Frontal cortex (tissue), 4 donors: ENCODE data around the gene C11orf58. TPM values are rescaled to one million over a fixed set of nuclear protein-coding genes. Genes with fewer than 3 reads are reported as not detected.
A peak's percentile ranks its signal among the peaks of the same experiment; 100 is the strongest.

Experiments
- DNase-seq, 2 donors: peaks; one replicate each; pipeline ENCODE4 v3.0.0; 2012; ENCODE audit warnings: low spot score in 2 of 2
- FAIRE-seq: peaks from 2 replicates; lab custom pipeline; 2012; peaks lifted over from hg19 to GRCh38; lab: Jason Lieb, UNC
- total RNA-seq: library from RNA; depleted of rRNA; stranded (reverse); fragments of >200 nt; gene quantifications from one replicate; pipeline ENCODE4 v1.2.3, GENCODE V29; 2014
- donor health status: control.
- donor health status: control.
- donor health status: control.

Gene C11orf58
- total RNA-seq, 1 donor from 2014 or later = 280 TPM

- DNase-seq = no peak
- FAIRE-seq = no peak
Measured at GRCh38 chr11:16783321-16783801, 44.9 kb downstream of the C11orf58 start.

DNA sequence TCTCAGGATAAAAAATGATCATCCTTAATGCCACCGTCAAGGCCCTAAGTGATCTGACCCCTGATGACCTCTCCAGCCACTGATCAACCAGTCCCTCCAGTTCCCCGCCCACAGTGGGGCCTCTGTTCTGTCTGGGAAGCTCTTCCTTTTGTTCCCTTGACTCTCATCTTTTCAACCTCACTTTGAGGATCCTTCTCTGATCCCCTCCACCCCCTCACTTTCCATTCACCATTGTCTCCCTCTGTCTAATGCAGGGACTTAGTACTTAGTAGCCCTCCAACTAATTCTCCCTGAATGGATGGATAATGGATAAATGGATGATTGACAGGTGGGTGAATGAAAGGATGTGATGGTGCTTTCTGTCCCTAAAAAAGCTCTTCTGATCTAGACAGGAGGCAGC, 45.6 kb downstream of the C11orf58 start:
- DNase-seq (no peak), FAIRE-seq (no peak)

DNA sequence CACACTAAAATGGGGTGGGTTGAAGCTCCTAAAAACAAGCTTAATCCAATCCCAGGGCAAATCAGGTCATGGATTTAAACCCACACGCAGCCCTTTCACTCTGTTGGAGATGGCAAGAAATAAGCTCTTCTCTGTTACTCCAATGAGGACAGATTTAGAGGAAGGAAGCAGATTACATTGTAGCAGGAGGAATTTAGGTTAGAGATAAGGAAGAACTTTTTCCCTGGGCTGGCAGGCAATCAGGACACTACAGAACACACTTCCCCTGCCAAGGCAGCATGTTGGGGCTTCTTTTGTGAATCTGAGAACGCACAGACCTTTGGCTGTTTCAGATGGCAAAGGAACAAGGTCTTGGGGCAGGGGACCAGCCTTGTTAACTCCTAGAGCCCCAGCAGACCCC, 46.2 kb downstream of the C11orf58 start:
- DNase-seq (no peak), FAIRE-seq (no peak)

GRCh38 chr11:16785520-16786128, 47.2 kb downstream of the C11orf58 start:
- FAIRE-seq = no peak
- peak; percentile 65 to 85 for DNase-seq

DNA sequence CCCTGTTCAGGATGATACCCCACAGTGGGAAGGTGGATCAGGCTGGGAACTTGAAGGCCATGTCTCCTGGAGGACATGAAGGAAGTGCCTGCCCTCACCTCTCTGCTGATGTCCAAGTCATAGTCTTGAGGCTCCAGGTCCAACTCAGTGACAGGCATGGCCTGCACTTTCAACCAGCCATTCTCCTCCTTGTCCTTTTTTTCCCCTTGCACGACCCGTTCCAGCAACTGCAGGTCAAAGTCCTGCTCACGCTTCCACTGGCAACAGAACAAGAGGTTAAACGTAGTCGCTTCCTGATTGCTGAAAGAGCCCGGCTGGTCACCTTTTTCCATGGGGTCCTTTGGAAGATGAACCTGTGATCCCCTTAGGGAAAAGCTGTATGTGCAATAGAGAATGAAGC, 47.7 kb downstream of the C11orf58 start:
- DNase-seq (no peak), FAIRE-seq (no peak)

DNA sequence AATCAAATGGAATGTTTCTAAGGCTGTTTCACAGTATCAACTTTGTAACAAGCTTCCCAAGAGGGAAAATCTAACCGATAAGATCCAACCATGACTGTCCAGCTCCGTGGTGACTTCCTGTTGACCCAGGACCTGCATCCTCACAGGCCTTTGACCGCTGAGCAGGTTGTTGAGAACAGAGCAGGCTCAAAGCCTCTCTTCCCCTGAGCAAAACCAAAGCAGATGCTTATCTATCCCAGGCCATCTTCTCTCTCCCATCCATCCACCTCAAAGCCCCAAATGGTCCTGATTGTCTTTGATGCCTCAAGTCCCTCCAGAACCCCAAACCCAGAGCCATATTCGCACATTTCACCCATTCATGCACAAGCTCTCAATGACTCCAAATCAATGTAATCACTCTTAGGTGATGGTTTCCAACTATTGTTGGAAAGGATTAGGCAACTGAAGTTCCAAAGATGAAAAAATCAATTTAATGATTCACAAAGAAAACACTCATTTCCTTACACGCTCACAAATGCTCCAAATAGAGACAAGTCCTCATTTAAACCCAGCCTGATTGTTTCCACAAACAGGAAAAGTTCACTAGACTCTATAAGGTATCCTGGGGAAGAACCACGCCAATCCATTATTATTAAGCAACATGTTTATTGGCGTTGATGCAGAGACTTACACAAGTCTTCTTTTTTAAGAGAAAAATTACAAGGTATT, 48.7 kb downstream of the C11orf58 start:
- FAIRE-seq (no peak), DNase-seq (no peak)

DNA sequence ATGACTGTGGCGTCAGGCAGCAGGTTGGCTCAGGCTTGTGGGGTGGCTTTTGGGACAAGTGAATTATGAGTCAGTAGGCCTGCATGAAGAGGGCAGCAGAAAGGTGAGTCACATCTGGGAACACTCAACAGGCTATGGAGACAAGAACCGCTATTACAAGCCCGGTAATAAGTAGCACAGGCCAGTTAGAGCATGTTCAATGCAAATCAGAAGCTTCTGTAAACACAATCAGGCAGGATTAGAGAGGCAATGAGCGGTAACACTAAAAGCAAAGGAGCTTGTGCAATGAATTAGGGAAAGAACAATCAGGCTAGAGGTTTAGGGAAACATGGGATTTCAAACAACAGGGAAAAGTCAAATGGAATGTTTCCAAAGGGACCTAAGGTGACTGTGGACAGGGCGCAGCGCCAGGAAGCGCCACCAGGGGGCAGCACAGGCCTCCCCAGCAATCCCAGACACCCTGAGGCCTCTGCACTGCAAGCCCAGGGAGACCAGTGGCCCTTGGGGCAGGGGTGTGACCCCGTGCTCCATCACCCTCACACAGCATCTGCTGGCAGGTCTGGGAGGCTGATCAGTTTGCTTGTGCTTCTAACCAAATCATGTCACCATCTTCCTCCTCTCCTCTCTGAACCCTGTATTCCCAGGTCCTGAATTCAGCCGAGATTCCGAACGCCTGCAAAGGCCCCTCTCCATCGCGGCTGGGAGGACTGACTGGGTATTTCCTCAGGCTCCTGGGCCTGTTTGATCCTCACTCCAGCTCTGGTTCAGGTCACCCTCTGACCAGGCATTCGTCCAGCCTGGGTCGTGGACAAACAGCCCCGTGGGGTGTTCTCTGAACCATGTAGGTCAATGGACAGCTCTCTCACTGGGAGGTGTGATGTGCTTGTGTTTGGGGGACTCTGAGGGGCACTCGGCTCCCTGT, 50.0 kb downstream of the C11orf58 start:
- FAIRE-seq (no peak), DNase-seq (peak; percentile 39 to 70)

DNA sequence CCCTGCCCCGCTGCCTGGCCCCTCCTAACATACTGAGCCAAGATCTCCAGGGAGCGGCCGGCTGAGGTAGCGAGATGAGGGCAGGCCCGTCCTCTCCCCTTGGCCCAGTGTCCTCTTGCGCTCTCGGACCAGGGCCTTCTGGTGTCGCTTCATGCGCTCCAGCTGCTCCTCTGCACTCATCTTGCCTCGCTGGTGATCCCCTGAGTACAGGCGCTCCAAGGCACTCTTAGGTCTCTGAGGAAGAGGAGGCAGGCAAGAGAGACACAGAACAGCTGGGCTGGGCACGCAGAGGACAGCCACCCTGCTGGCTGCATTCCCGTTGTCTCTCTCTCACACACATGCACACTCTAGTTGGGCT, 50.6 kb downstream of the C11orf58 start:
- DNase-seq (no peak), FAIRE-seq (no peak)

GRCh38 chr11:16789560-16790485, 51.4 kb downstream of the C11orf58 start:
- DNase-seq (no peak), FAIRE-seq (no peak)

DNA sequence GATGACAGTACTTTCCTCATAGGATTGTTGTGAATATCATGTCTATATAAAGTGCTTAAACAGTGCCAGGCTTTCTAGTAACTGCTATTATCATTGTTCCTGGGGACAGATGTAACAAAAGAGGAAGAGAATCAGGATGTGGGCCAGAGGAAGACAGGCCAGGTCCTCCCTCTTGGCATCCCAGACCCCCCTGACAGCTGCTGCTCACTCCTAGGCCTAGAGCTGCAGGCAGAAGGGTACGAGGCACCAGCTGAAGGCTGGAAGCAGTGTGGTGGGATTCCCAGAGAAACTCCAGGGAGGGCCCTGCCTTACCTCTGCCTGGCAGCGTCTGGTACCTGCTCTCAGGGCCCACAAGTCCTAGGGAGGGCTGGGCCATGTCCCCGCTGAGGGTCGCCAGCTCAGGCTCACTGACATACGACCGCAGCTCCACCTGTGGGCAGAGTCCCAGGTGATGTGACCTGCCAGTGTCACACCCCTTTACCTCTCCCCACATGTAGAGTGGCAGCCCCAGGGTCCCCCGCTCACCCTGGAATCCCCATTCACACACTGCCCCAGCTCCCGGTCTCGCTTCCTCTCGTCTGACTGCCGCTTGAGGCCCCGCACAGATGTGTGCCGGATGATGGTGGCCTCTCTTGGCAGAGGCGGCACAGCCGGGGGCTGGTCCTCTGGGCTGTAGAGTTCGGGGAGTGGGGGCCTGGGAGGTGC, 52.2 kb downstream of the C11orf58 start:
- DNase-seq = no peak
- FAIRE-seq = no peak

DNA sequence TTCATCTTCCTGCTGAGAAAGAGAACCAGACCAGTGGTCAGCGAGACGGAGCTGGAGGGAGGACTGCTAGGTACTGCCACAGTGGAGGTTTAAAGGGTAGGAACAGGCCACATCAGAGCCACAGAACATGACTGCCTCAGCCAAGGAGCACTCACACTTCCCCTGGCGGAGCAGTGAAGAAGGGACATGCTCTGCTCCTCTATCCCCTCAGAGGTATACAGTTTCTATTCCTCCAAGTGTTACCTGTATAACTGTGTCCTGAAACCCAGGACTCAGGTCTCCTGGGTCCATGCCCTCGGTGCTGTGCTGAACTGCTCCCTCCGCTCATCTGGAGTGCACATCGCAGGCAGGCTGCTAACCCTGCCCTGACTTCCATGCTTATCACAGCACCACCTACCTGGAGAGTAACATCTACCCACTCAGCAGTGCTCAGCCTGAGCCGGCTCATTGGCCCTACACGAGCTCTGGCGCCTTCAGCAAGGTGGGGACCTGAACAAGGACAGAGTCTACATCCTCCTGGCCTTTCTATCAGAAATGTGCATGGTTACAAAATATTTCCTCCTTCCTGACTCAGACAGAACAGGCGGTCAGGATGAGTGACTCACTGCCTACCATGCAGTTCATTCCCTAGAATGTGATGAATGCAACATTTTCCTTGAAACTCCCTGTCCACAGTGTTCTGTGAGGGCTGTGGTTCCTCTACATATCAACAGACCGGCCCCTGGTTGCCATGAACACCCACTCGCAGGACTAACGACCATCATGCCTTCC, 52.9 kb downstream of the C11orf58 start:
- FAIRE-seq (no peak), DNase-seq (no peak)

GRCh38 chr11:16792426-16792825, 54.0 kb downstream of the C11orf58 start:
- FAIRE-seq (no peak), DNase-seq (no peak)

- DNase-seq = no peak
- no peak for FAIRE-seq
Measured at GRCh38 chr11:16793009-16793408, 54.6 kb downstream of the C11orf58 start.

GRCh38 chr11:16793511-16793910, 55.1 kb downstream of the C11orf58 start:
- DNase-seq (no peak), FAIRE-seq (no peak)

DNA sequence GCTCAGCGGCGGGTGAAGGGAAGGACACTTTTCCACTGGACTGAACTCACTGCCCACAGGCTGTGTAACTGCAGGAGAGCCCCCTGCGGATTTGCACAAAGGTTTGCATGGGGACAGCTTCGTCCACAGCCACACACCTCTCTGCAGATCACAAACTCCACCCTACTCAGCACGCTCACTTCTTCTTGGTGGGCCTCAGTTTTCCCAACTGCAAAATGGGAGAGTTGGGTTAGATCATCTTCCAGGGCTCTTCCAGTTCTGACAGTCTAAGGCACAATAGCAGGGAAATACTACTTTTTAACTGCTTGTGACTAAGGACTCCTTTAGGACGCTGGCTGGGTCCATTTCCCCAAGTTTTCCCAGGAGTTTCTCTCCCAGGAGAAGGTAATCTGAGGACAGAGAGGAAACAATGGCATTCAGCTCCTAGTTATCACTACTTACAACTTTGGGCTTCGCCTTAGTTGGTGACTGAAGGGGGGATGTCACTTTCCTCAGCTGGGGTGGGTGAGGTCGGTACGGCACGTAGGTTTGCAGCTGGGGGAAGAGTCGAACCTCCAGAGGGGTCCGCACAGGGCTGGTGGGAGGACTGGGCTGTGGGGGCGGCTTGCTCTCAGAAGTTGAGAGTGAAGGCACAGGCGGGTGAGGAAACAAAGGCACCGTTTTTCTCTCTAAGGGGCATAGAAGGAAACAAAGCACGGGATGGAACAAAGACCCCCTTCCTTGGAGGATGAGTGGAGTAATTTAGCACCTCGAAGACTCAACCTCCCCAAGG, 55.8 kb downstream of the C11orf58 start:
- DNase-seq (no peak), FAIRE-seq (no peak)

GRCh38 chr11:16795146-16795545, 56.7 kb downstream of the C11orf58 start:
- DNase-seq = no peak
- FAIRE-seq = no peak

DNA sequence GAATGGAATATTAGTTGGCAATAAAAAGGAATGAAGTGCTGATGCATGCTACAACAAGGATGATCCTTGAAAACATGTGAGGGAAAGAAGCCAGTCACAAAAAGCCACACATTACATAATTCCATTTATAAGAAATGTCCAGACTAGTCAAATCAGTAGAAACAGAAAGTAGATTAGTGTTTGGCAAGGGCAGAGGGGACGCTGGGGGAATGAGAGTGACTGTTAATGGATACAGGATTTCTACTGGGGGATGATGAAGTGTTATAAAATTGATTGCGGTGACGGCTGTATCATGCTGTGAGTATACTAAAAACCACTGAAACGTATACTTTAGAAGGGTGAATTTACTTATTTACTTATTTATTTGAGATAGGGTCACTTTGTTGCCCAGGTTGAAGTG, 57.9 kb downstream of the C11orf58 start:
- DNase-seq = no peak
- no peak for FAIRE-seq

- no peak for FAIRE-seq
Measured at GRCh38 chr11:16797776-16798175, 59.3 kb downstream of the C11orf58 start.

More at GRCh38 chr11:16797776-16798175, 59.3 kb downstream of the C11orf58 start:
- DNase-seq = no peak
